HG03342 (cell line): Measurements from ENCODE around the gene OGT.
"Not testable (repeated sequence)": the region's sequence is repeated elsewhere in the genome, so short reads cannot be mapped to it uniquely, and the experiment has no call there.

ENCODE experiments used
- ATAC-seq: cut with Tn5 transposase; IDR thresholded peaks from one replicate; pipeline ENCODE4 v1.9.1; 2021; ENCODE audit warnings: mild to moderate bottlenecking, moderate library complexity; ENCODE audit not compliant: unreplicated experiment

The OGT gene

GRCh38 chrX:71532753-71533425, at the start of gene OGT:
OGT (plus strand) TSS chrX:71533104; CDS start chrX:71533300, 196 bp downstream.
- peak; percentile 78 for ATAC-seq

GRCh38 chrX:71487814-71488213, 45.1 kb upstream of the OGT start:
- ATAC-seq = no peak

GRCh38 chrX:71489540-71489939, 43.4 kb upstream of the OGT start:
- no peak for ATAC-seq

GRCh38 chrX:71492231-71493065, 40.5 kb upstream of the OGT start:
- ATAC-seq = no peak

GRCh38 chrX:71493111-71493613, 39.7 kb upstream of the OGT start:
- no peak for ATAC-seq

- ATAC-seq = not testable (repeated sequence)
Observed at GRCh38 chrX:71495979-71496378, 36.9 kb upstream of the OGT start.

DNA sequence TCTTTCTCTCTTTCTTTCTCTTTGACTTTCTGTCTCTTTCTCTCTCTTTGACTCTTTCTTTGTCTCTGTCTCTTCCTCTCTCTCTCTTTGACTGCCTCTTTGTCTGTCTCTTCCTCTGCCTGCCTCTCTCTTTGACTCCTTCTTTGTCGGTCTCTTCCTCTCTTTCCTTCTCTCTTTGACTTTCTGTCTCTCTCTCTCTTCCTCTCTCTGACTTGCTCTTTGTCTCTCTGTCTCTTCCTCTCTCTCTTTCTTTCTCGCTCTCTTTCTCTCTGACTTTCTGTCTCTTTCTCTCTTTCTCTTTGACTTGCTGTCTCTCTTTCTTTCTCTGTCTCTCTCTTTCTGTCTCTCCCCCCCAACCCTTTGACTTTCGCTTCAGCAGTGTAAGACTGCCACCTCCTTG, 36.4 kb upstream of the OGT start:
- no peak for ATAC-seq

- not testable (repeated sequence) for ATAC-seq
Observed at GRCh38 chrX:71502080-71502479, 30.8 kb upstream of the OGT start.

GRCh38 chrX:71504346-71504745, 28.6 kb upstream of the OGT start:
- ATAC-seq = no peak

- no peak for ATAC-seq
Observed at GRCh38 chrX:71509289-71509688, 23.6 kb upstream of the OGT start.

DNA sequence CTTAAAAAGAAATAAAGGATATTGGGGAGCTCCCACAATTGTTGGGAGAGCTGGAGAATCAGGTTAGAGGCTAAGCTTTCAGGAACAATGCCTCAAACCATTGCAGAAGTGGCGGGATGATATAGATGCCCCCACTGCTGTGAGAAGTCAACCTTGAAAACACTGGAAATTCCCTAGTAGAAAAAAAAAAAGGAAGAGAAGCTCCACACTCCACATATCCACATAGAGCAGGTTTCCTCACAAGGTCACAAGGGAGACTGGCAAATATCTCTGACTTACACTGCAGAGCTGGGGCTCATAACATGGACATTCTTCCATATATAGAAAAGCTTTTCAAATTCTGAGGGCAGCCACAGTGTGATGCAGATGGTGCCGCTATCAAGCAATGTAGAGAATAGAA, 22.7 kb upstream of the OGT start:
- ATAC-seq = no peak

GRCh38 chrX:71513731-71514130, 19.2 kb upstream of the OGT start:
- ATAC-seq = not testable (repeated sequence)

GRCh38 chrX:71514367-71515037, 18.4 kb upstream of the OGT start:
- ATAC-seq = peak; percentile 87

GRCh38 chrX:71515038-71515396, 17.9 kb upstream of the OGT start:
- no peak for ATAC-seq

GRCh38 chrX:71525316-71525715, 7.6 kb upstream of the OGT start:
- no peak for ATAC-seq

GRCh38 chrX:71532078-71532752, 689 bp upstream of the OGT start:
- ATAC-seq = peak; percentile 10

- ATAC-seq = no peak
Observed at GRCh38 chrX:71533516-71533850, 579 bp downstream of the OGT start.

GRCh38 chrX:71533851-71534561, 1.1 kb downstream of the OGT start:
- no peak for ATAC-seq

DNA sequence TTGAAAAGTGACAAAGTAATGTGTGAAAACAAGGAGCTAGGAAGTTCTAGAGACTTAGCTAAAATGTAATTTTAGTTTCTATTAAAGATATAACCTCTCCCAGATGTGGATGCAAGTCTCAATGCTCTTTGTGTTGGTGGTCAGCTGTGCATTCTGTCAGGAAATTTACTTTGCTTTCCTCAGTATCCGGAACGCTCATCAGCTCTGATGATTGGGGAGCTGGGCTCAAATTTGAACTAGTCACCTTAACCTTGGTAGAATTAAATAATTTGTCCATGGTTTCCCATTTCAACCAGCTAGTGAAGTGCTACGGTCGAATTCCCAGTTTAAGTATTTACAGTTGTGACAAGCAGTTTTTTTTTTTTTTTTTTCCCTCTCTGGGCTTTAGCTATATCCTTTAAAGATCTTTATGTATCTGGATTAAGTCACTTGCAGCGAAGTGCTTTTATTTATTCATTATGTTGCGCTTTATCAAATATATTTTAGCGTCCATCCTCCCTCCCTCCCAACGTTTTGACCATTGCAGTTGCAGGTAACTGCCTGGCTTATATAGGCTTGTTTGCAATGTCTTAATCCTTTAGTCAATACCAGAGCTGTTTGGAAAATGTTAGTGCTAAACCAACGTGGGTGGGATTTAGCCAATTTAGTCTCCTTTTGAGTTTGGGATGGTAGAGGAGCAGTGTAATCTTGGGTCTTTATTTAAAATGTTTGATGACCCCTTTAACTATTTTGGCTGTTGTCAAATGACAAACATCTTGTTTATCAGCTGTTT, 2.1 kb downstream of the OGT start:
- ATAC-seq = no peak

- no peak for ATAC-seq
Observed at GRCh38 chrX:71536285-71536684, 3.4 kb downstream of the OGT start.
